Mesendoderm (in vitro differentiated cells): ENCODE data around the gene NR3C2.

Experiments
- DNase-seq: peaks from one replicate; pipeline ENCODE4 v3.0.0; 2013
- H2AK5ac ChIP-seq: 2 replicates; pipeline ENCODE4 v1.6.1; 2013; ENCODE audit warnings: low read length, inconsistent platforms
- H2BK120ac ChIP-seq: 2 replicates; pipeline ENCODE4 v1.6.1; 2013; ENCODE audit warnings: low read depth, mild to moderate bottlenecking, low read length, moderate library complexity, mixed read lengths
- H2BK15ac ChIP-seq: replicated peaks from 2 replicates; pipeline ENCODE4 v1.6.1; 2013; ENCODE audit warnings: low read depth, mild to moderate bottlenecking, moderate library complexity
- H2BK5ac ChIP-seq: 2 replicates; pipeline ENCODE4 v1.6.1; 2013; ENCODE audit warnings: low read length, inconsistent platforms
- H3K18ac ChIP-seq: 2 replicates; pipeline ENCODE4 v1.6.1; 2013; ENCODE audit warnings: mild to moderate bottlenecking, low read length, mixed read lengths
- H3K23ac ChIP-seq: one replicate; pipeline ENCODE4 v1.6.1; 2013; ENCODE audit warnings: low read length
- H3K27ac ChIP-seq: 2 replicates; pipeline ENCODE4 v1.5.1; 2013; ENCODE audit warnings: low read depth, mild to moderate bottlenecking, inconsistent platforms, low read length, moderate library complexity
- H3K27me3 ChIP-seq: 2 replicates; pipeline ENCODE4 v1.6.1; 2013; ENCODE audit warnings: low read length, control low read depth, mild to moderate bottlenecking, inconsistent platforms; ENCODE audit not compliant: insufficient read depth, poor library complexity
- H3K36me3 ChIP-seq: 2 replicates; pipeline ENCODE4 v1.6.1; 2013; ENCODE audit warnings: low read length, inconsistent platforms; ENCODE audit not compliant: control insufficient read depth, insufficient read depth
- H3K4ac ChIP-seq: one replicate; pipeline ENCODE4 v1.6.1; 2013; ENCODE audit warnings: low read depth, mild to moderate bottlenecking, low read length, moderate library complexity
- H3K4me1 ChIP-seq: 2 replicates; pipeline ENCODE4 v1.6.1; 2013; ENCODE audit warnings: low read depth, low read length, inconsistent platforms; ENCODE audit not compliant: control insufficient read depth
- H3K4me2 ChIP-seq: 2 replicates; pipeline ENCODE4 v1.6.1; 2013; ENCODE audit warnings: low read length
- H3K4me3 ChIP-seq: 2 replicates; pipeline ENCODE4 v1.5.1; 2013; ENCODE audit warnings: mild to moderate bottlenecking, low read length
- H3K56ac ChIP-seq: one replicate; pipeline ENCODE4 v1.6.1; 2013; ENCODE audit warnings: low read length
- H3K79me1 ChIP-seq: 2 replicates; pipeline ENCODE4 v1.6.1; 2013; ENCODE audit warnings: low read length, inconsistent platforms
- H3K79me2 ChIP-seq: 2 replicates; pipeline ENCODE4 v1.6.1; 2013; ENCODE audit warnings: mild to moderate bottlenecking, low read length; ENCODE audit not compliant: control insufficient read depth, insufficient read depth
- H3K9ac ChIP-seq: 2 replicates; pipeline ENCODE4 v1.6.1; 2013; ENCODE audit warnings: low read length, inconsistent platforms
- H4K5ac ChIP-seq: one replicate; pipeline ENCODE4 v1.6.1; 2013; ENCODE audit warnings: low read length
- H4K8ac ChIP-seq: one replicate; pipeline ENCODE4 v1.6.1; 2013; ENCODE audit warnings: low read depth, mild to moderate bottlenecking, control low read depth, low read length, moderate library complexity
- WGBS: extraction: QIAGEN DNeasy Blood & Tissue Kit; methylation state at CpG from one replicate; pipeline ENCODE4 v1.1.7; 2013; ENCODE audit warnings: low lambda C conversion rate, missing lambda C conversion rate; ENCODE audit not compliant: insufficient coverage; ENCODE audit errors: extremely low coverage; 5-methylcytosine and 5-hydroxymethylcytosine counted together

NR3C2 gene

DNA sequence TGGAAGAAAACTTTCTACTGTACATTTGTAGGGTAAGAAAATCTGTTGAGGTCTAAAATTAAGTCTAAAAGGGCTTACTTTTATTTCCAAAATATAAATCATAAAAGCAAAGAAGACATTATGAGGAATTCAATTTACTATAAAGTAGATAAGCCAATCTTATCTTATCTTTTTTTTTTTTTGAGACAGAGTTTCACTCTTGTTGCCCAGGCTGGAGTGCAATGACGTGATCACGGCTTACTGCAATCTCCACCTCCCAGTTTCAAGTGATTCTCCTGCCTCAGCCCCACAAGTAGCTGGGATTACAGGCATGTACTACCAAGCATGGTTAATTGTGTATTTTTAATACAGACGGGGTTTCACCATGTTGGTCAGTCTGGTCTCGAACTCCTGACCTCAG is 166.9 kb downstream of the NR3C2 start:
- H3K27ac ChIP-seq, result no peak overlapping the region
- H2BK15ac ChIP-seq, result no peak overlapping the region
- DNase-seq, result no peak
- no peak overlapping the region for H3K4me2 ChIP-seq
- H2BK120ac ChIP-seq, result no peak overlapping the region
- no peak overlapping the region for H4K5ac ChIP-seq
- no peak overlapping the region for H3K9ac ChIP-seq
- H3K56ac ChIP-seq, result no peak overlapping the region
- no peaks in the 10 kb centered on the region for H3K79me2 ChIP-seq
- no peaks in the 10 kb centered on the region for H3K79me1 ChIP-seq
- no peak overlapping the region for H3K4me3 ChIP-seq
- WGBS, result no CpG with 5 or more reads among the region's 4 CpGs
- no peak overlapping the region for H3K18ac ChIP-seq
- H3K23ac ChIP-seq, result no peak overlapping the region
- no peaks in the 10 kb centered on the region for H3K27me3 ChIP-seq
- peaks cover 2% of the 10 kb centered on the region for H3K4me1 ChIP-seq
- no peak overlapping the region for H3K4ac ChIP-seq
- no peaks in the 10 kb centered on the region for H3K36me3 ChIP-seq
- no peak overlapping the region for H2AK5ac ChIP-seq
- no peak overlapping the region for H4K8ac ChIP-seq
- no peak overlapping the region for H2BK5ac ChIP-seq

DNA sequence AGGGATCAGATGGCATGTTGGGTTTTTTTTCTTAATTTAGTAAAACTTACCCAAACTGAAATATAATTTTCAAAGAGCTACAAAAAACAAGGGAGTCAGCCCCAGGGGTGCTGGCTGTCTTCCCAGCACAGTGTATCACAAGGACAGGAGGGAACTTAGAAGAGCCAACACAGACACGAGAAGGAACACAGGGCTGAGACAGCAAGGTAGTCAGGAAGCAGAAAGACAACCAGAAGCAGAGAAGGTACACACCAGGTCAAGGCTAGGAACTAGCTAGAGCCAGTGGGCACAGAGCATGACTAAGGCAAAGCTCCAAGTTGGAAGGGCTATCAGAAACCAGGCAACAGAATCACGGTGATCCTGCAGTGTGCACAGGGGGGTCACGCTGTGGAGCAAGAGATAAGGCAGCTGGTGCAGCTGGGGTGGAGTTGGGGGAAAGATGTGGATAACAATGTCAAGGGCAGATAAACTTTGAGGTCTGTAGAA is 168.7 kb downstream of the NR3C2 start:
- WGBS, result no CpG with 5 or more reads among the region's 3 CpGs
- Histone ChIP-seq H3K27ac (no peak overlapping the region), H3K4me3 (no peak overlapping the region)

GRCh38 chr4:148271166-148271565 is 171.0 kb downstream of the NR3C2 start:
- Histone ChIP-seq H3K27me3 (no peaks in the 10 kb centered on the region), H2AK5ac (no peak overlapping the region), H3K4me1 (peaks cover 2% of the 10 kb centered on the region), H4K8ac (no peak overlapping the region), H2BK15ac (no peak overlapping the region), H3K79me1 (no peaks in the 10 kb centered on the region), H3K79me2 (no peaks in the 10 kb centered on the region), H2BK5ac (no peak overlapping the region), H3K4me2 (no peak overlapping the region), H3K9ac (no peak overlapping the region), H3K18ac (no peak overlapping the region), H3K4ac (no peak overlapping the region), H4K5ac (no peak overlapping the region), H3K4me3 (no peak overlapping the region), H3K36me3 (no peaks in the 10 kb centered on the region), H3K27ac (no peak overlapping the region), H2BK120ac (no peak overlapping the region), H3K23ac (no peak overlapping the region), H3K56ac (no peak overlapping the region)
- DNase-seq, result no peak
- no CpG with 5 or more reads among the region's 3 CpGs for WGBS

More for the DNA sequence above, 168.7 kb downstream of the NR3C2 start:
- no peaks in the 10 kb centered on the region for H3K79me1 ChIP-seq
- no peak overlapping the region for H3K56ac ChIP-seq
- H2BK120ac ChIP-seq, result no peak overlapping the region
- no peak overlapping the region for H2BK15ac ChIP-seq
- H2BK5ac ChIP-seq, result no peak overlapping the region
- no peak overlapping the region for H3K23ac ChIP-seq
- no peak overlapping the region for H3K4ac ChIP-seq
- H3K36me3 ChIP-seq, result no peaks in the 10 kb centered on the region
- H4K8ac ChIP-seq, result no peak overlapping the region
- H4K5ac ChIP-seq, result no peak overlapping the region
- H3K9ac ChIP-seq, result no peak overlapping the region
- H3K18ac ChIP-seq, result no peak overlapping the region
- H3K4me1 ChIP-seq, result peaks cover 2% of the 10 kb centered on the region
- no peaks in the 10 kb centered on the region for H3K79me2 ChIP-seq
- no peak overlapping the region for H2AK5ac ChIP-seq
- DNase-seq, result peak; percentile 62
- no peak overlapping the region for H3K4me2 ChIP-seq
- no peaks in the 10 kb centered on the region for H3K27me3 ChIP-seq

DNA sequence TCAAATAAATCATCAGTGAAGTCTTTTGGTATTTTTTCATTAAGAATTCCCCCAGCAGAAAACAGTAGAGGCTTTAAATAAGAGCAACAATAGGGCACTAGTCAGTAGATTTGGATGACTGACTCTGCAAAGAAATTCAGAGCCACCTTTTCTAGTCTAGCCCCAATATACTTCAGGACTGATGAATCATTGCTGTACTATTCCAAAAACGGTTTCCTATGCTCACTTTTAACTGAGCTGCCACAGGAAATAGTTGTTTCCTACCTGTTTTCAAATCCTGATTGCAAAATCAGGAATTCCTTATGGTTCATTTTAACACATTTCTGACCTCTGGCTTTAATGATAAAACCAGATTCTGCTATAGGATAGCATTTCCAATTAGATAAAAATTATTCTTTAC is 171.6 kb downstream of the NR3C2 start:
- H2BK120ac ChIP-seq, result no peak overlapping the region
- H3K27me3 ChIP-seq, result no peaks in the 10 kb centered on the region
- no peak overlapping the region for H3K9ac ChIP-seq
- H3K4me1 ChIP-seq, result peaks cover 2% of the 10 kb centered on the region
- H3K79me1 ChIP-seq, result no peaks in the 10 kb centered on the region
- H4K5ac ChIP-seq, result no peak overlapping the region
- H3K4me3 ChIP-seq, result no peak overlapping the region
- H3K56ac ChIP-seq, result no peak overlapping the region
- H3K36me3 ChIP-seq, result no peaks in the 10 kb centered on the region
- no peak overlapping the region for H3K4ac ChIP-seq
- no peak overlapping the region for H2BK15ac ChIP-seq
- no peak for DNase-seq
- no peak overlapping the region for H3K27ac ChIP-seq
- no peak overlapping the region for H4K8ac ChIP-seq
- H3K23ac ChIP-seq, result no peak overlapping the region
- no peaks in the 10 kb centered on the region for H3K79me2 ChIP-seq
- no peak overlapping the region for H2BK5ac ChIP-seq
- H3K18ac ChIP-seq, result no peak overlapping the region
- H3K4me2 ChIP-seq, result no peak overlapping the region
- no CpG with 5 or more reads among the region's 1 CpG for whole genome bisulfite sequencing
- H2AK5ac ChIP-seq, result no peak overlapping the region

GRCh38 chr4:148268835-148269234 is 173.4 kb downstream of the NR3C2 start:
- H4K8ac ChIP-seq, result no peak overlapping the region

GRCh38 chr4:148266921-148267320 is 175.3 kb downstream of the NR3C2 start:
- H3K23ac ChIP-seq, result no peak overlapping the region
- no peaks in the 10 kb centered on the region for H3K36me3 ChIP-seq
- H3K27ac ChIP-seq, result no peak overlapping the region
- no peak overlapping the region for H3K18ac ChIP-seq
- H3K4me3 ChIP-seq, result no peak overlapping the region
- H4K5ac ChIP-seq, result no peak overlapping the region
- no peaks in the 10 kb centered on the region for H3K79me2 ChIP-seq
- H2BK15ac ChIP-seq, result no peak overlapping the region
- no peak overlapping the region for H3K4me2 ChIP-seq
- H2BK5ac ChIP-seq, result no peak overlapping the region
- no peak overlapping the region for H3K4ac ChIP-seq
- H3K79me1 ChIP-seq, result no peaks in the 10 kb centered on the region
- WGBS, result no CpG with 5 or more reads among the region's 2 CpGs
- H4K8ac ChIP-seq, result no peak overlapping the region
- no peak overlapping the region for H3K9ac ChIP-seq
- H2AK5ac ChIP-seq, result no peak overlapping the region
- no peak overlapping the region for H2BK120ac ChIP-seq
- DNase-seq, result no peak
- H3K56ac ChIP-seq, result no peak overlapping the region
- H3K4me1 ChIP-seq, result no peaks in the 10 kb centered on the region
- H3K27me3 ChIP-seq, result no peaks in the 10 kb centered on the region

More at GRCh38 chr4:148268835-148269234, 173.4 kb downstream of the NR3C2 start:
- Histone ChIP-seq H3K27ac (no peak overlapping the region), H3K4me1 (peaks cover 2% of the 10 kb centered on the region), H3K27me3 (no peaks in the 10 kb centered on the region), H2BK15ac (no peak overlapping the region), H3K56ac (no peak overlapping the region), H2AK5ac (no peak overlapping the region), H3K4ac (no peak overlapping the region), H4K5ac (no peak overlapping the region), H3K4me3 (no peak overlapping the region), H2BK120ac (no peak overlapping the region), H2BK5ac (no peak overlapping the region), H3K23ac (no peak overlapping the region), H3K18ac (no peak overlapping the region), H3K4me2 (no peak overlapping the region), H3K79me1 (no peaks in the 10 kb centered on the region), H3K9ac (no peak overlapping the region), H3K36me3 (no peaks in the 10 kb centered on the region), H3K79me2 (no peaks in the 10 kb centered on the region)
- no CpG with 5 or more reads among the region's 3 CpGs for WGBS
- DNase-seq, result no peak
